ENCODE results near the gene MAP2.

DNA sequence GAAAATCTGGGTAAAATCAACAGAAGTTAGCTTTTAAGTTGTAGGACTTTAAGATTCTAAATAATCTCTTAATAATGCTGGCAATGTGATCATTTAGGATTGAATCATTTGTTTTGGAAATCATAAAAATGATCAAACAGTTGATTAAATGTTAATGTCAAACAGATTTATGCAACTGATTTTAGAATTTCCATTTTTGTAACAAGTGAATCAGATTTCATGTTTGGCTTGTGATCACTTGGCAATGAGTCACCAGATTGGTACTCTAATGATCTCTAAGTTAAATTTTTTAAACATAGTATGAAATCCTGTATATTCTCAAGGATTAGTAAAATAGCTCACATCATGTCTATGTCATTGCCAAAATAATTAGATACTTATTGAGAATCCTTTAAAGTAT lies 297.6 kb downstream of the MAP2 start:
- TF ChIP-seq CTCF (IDR thresholded peaks at IDR 0.05) (no peak), POLR2A (IDR thresholded peaks at IDR 0.05) (no peak), POLR2AphosphoS5 (IDR thresholded peaks at IDR 0.05) (no peak)
